HL-60 (cell line): ENCODE results near the gene TXNRD3.

Source experiments
- DNase-seq, 2 experiments: peaks; one replicate each; pipeline ENCODE4 v3.0.0-alpha.2; 2010 to 2020; ENCODE audit warnings: low read depth in 1 of 2, low spot score in 1 of 2
- H3K27ac ChIP-seq: fragments of 250-450 bp; sonication (Bioruptor Pico); replicated peaks from 2 replicates; pipeline ENCODE4 v1.5.1; 2020; ENCODE audit warnings: mild to moderate bottlenecking, moderate library complexity
- H3K27me3 ChIP-seq: fragments of 250-450 bp; sonication (Bioruptor Pico); 2 replicates; pipeline ENCODE4 v1.5.1; 2021; ENCODE audit warnings: mild to moderate bottlenecking, moderate library complexity; ENCODE audit not compliant: insufficient read depth, poor library complexity, severe bottlenecking
- H3K4me3 ChIP-seq: replicated peaks from 2 replicates; pipeline ENCODE4 v1.5.1; 2011; ENCODE audit warnings: mild to moderate bottlenecking, control low read depth, low read length; ENCODE audit not compliant: insufficient read depth
- CTCF ChIP-seq: IDR thresholded peaks from one replicate; pipeline ENCODE4 v1.5.1; 2011; ENCODE audit warnings: low read length, control low read depth, inconsistent platforms; ENCODE audit not compliant: insufficient read depth
- GABPA ChIP-seq: IDR thresholded peaks from 2 replicates; pipeline ENCODE4 v1.6.1; 2012; ENCODE audit warnings: low read depth
- POLR2AphosphoS5 ChIP-seq: IDR thresholded peaks from 2 replicates; pipeline ENCODE4 v1.6.1; 2012; ENCODE audit warnings: low read depth
- REST ChIP-seq: IDR thresholded peaks from 2 replicates; pipeline ENCODE4 v1.6.1; 2012; ENCODE audit warnings: low read depth; ENCODE audit not compliant: insufficient replicate concordance
- SPI1 ChIP-seq: IDR thresholded peaks from 2 replicates; pipeline ENCODE4 v1.6.1; 2012; ENCODE audit warnings: low read depth, mild to moderate bottlenecking, borderline replicate concordance

TXNRD3 gene

GRCh38 chr3:126621627-126622345 lies 33.1 kb downstream of the TXNRD3 start:
- Histone ChIP-seq H3K4me3 (no peak overlapping the region), H3K27me3 (no peaks in the 10 kb centered on the region), H3K27ac (no peak overlapping the region)
- no peak for TF ChIP-seq POLR2AphosphoS5
- DNase-seq, result no peak

- no peaks in the 10 kb centered on the region for H3K27me3 ChIP-seq
- no peak for DNase-seq
- H3K4me3 ChIP-seq, result no peak overlapping the region
- H3K27ac ChIP-seq, result no peak overlapping the region
- TF ChIP-seq REST (no peak), SPI1 (no peak), CTCF (no peak), GABPA (no peak), POLR2AphosphoS5 (no peak)
Measured at GRCh38 chr3:126621171-126621570, 33.8 kb downstream of the TXNRD3 start.

- H3K27me3 ChIP-seq, result no peaks in the 10 kb centered on the region
- TF ChIP-seq CTCF (no peak), SPI1 (no peak), GABPA (no peak), REST (no peak), POLR2AphosphoS5 (no peak)
- no peak overlapping the region for H3K4me3 ChIP-seq
- no peak overlapping the region for H3K27ac ChIP-seq
- DNase-seq, result no peak
Measured at GRCh38 chr3:126620738-126621137, 34.2 kb downstream of the TXNRD3 start.

- TF ChIP-seq REST (no peak), GABPA (no peak), CTCF (no peak), POLR2AphosphoS5 (no peak), SPI1 (no peak)
- H3K27ac ChIP-seq, result no peak overlapping the region
- no peak for DNase-seq
- no peaks in the 10 kb centered on the region for H3K27me3 ChIP-seq
- H3K4me3 ChIP-seq, result no peak overlapping the region
Measured at GRCh38 chr3:126618760-126619159, 36.2 kb downstream of the TXNRD3 start.
